ENCODE data around the gene ELMO3. TPM values are rescaled to one million over a fixed set of nuclear protein-coding genes. Genes with fewer than 3 reads are reported as not detected.
A peak's percentile ranks its signal among the peaks of the same experiment; 100 is the strongest.

ELMO3 gene
- total RNA-seq, 4 donors from 2014 or later, result 30.1 to 35.9 (median 32.9) TPM

DNA sequence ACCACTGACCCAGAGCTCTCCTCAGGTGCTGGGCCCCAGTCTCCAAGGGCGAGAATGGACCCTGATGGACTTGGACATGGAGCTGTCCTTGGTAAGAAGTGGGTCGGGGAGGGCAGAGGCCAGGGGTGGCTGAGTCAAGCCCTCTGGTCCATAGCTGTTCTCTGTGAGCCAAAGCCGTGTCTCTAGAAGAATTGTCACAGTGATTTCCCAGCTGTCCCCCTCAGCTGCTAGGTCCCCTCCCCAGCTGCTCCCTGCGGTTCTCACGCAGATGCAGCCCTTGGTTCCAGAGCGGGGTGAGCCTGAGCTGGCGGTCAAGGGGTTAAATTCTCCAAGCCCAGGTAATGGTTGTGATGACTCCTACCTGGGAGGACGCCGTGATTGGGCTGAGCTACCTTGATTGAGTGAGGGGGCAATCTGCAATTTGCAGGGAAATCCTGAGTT is 29.9 kb upstream of the ELMO3 start:
- H3K36me3 ChIP-seq, result peaks cover 0 to 12% (median 0%) of the 10 kb centered on the region in 3 donors
- intact Hi-C loops (cut with DNase I), result no loop called here
- peak overlapping the region; percentile 93 to 97 (median 97) for H3K27ac ChIP-seq
- H3K27me3 ChIP-seq, result peaks cover 0 to 26% (median 0%) of the 10 kb centered on the region in 4 donors
- DNase-seq, result no peak
- H3K4me1 ChIP-seq, result peaks cover 38 to 78% (median 54%) of the 10 kb centered on the region in 3 donors
- H3K9me3 ChIP-seq, result no peaks in the 10 kb centered on the region
- no peak overlapping the region for H3K4me3 ChIP-seq
- TF ChIP-seq POLR2A (IDR thresholded peaks at IDR 0.05), result no peak
- no peak for TF ChIP-seq CTCF (IDR thresholded peaks at IDR 0.05)
- WGBS, 2 donors, result 70 to 73% methylated on average over 3 to 4 of the region's 9 CpGs

GRCh38 chr16:67169642-67170167 is 29.2 kb upstream of the ELMO3 start:
- peaks cover 0 to 22% (median 0%) of the 10 kb centered on the region in 4 donors for H3K27me3 ChIP-seq
- TF ChIP-seq CTCF (IDR thresholded peaks at IDR 0.05) (peak in 4 of 6 experiments; percentile 26 to 43 (median 32)), POLR2A (IDR thresholded peaks at IDR 0.05) (no peak)
- DNase-seq, result no peak
- no peaks in the 10 kb centered on the region for H3K9me3 ChIP-seq
- WGBS, 2 donors, result 6 to 19% methylated on average over 7 to 18 of the region's 24 CpGs
- peaks cover 0 to 12% (median 0%) of the 10 kb centered on the region in 3 donors for H3K36me3 ChIP-seq
- peak overlapping the region; percentile 93 to 97 (median 97) for H3K27ac ChIP-seq
- intact Hi-C loops (cut with DNase I), result no loop called here
- peaks cover 39 to 78% (median 54%) of the 10 kb centered on the region in 3 donors for H3K4me1 ChIP-seq
- H3K4me3 ChIP-seq, result peak overlapping the region; percentile 31 to 68 (median 56)

DNA sequence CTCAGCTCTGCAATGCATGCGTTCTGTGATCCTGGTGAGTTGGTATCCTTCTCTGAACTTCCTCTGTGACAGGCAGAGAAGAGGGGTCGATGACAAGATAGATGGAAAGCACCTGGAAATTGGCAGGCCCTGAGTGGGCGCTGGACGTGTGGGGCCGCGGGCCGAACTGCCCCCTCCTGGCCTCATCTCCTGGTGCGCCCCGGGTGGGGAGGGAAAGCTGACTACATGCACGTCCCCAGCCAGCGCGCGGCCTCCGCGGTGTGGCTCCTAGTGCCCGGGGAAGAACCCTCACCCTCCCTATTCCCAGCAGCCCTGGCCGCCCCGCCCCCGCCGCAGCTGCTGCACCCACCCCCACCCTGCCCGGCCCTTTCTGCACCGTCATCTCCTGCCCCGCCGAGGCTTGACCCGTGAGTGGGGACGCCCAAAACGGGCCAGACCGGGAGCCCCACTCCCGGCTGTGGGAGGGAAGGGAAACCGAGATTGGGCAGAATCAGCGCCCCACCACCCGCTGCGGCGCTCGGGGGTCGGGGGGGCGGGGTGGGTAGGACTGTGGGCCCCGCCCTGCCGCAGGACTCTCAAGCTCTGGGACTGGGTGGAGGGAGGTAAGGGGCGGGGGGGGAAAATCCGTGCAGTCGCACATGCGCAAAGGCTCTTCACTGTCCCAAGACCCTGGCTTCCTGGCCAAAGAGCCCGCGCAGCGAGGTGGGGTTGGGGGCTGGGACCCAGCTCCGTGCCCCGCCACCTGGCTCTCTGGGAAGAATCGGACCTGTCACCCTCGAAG is 28.6 kb upstream of the ELMO3 start, which contains the start of gene NOL3:
Gene NOL3 (plus strand): TSS at position 371 of the 781 bp plus-strand sequence.
- TF ChIP-seq CTCF (IDR thresholded peaks at IDR 0.05), result no peak
- peak in 2 of 4 donors; percentile 38 to 59 for TF ChIP-seq POLR2A (IDR thresholded peaks at IDR 0.05)
- Histone ChIP-seq H3K4me1 (peaks cover 44 to 78% (median 53%) of the 10 kb centered on the region in 3 donors), H3K9me3 (no peaks in the 10 kb centered on the region), H3K27ac (peak within 1 kb of the TSS; percentile 93 to 97 (median 97)), H3K4me3 (peak within 1 kb of the TSS; percentile 31 to 68 (median 56)), H3K36me3 (peaks cover 0 to 12% (median 0%) of the 10 kb centered on the region in 3 donors), H3K27me3 (peaks cover 0 to 16% (median 0%) of the 10 kb centered on the region in 4 donors)
- DNase-seq, result peak; percentile 36
- WGBS, 2 donors, result 4% methylated on average over 9 of the region's 50 CpGs; no CpG with 5 or more reads in 1 of the 2 donors
- intact Hi-C loops (cut with DNase I), result no loop called here

DNA sequence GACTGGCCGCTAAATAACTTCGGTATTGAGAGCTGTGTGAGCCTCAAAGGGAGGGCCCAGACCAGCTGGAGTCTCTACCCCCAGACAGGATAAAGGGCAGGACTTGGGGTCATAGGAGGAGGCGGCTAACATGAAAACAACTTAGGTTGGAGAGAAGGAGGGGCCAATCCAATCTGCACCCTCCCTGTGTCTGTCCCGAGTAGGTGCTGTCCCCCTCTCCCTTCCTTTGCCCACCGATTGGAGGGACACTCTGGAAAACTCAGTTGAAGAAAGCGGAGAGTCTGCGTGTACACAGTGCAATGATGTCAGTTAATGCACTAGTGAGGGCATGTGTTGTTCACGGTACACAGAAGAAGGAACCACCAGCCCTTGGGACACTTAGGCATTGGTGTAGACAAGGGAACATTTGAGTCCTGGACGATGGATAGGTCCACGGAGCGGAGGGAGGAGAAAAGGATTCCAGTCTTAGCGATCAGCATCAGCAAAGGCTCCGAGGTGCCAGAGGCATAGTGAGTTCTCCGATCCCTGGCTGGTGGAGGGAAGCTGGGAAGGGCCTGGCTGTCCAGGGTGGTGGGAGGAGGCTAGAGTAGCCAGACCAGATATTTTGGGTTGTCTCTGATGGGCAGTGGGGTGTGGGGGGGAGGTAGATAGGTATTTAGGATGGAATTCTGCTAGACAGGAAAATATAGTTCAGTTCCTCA is 27.8 kb upstream of the ELMO3 start:
- H3K4me3 ChIP-seq, result peak overlapping the region; percentile 31 to 68 (median 56)
- WGBS, 2 donors, result 26 to 48% methylated on average over 11 to 12 of the region's 14 CpGs
- H3K36me3 ChIP-seq, result peaks cover 0 to 19% (median 0%) of the 10 kb centered on the region in 3 donors
- peaks cover 44 to 78% (median 48%) of the 10 kb centered on the region in 3 donors for H3K4me1 ChIP-seq
- peaks cover 0 to 9% (median 0%) of the 10 kb centered on the region in 4 donors for H3K27me3 ChIP-seq
- no peaks in the 10 kb centered on the region for H3K9me3 ChIP-seq
- intact Hi-C loops (cut with DNase I), result no loop called here
- no peak for DNase-seq
- peak overlapping the region; percentile 93 to 97 (median 97) for H3K27ac ChIP-seq
- TF ChIP-seq POLR2A (IDR thresholded peaks at IDR 0.05) (peak in 1 of 4 donors; percentile 6), CTCF (IDR thresholded peaks at IDR 0.05) (no peak)

Measured in esophagus squamous epithelium (tissue), 5 donors.